Vagina (tissue), 2 donors: Measurements from ENCODE around the gene ANKS4B.

Experiments used
- POLR2A ChIP-seq, 2 donors: fragments of 450-650 bp; IDR thresholded peaks; one replicate each; pipeline ENCODE4 v1.6.1; 2017; ENCODE audit warnings: antibody characterized with exemption in 2 of 2, mild to moderate bottlenecking in 2 of 2, moderate library complexity in 2 of 2
- TF ChIP-seq, protein P1 (sequence below), 3 experiments: fragments of 450-650 bp in 2 of 3; fragments of 200-600 bp in 1 of 3; sonication (generic) in 1 of 3; IDR thresholded peaks; one replicate each; pipeline ENCODE4 v1.5.1; 2017 to 2019; ENCODE audit warnings: antibody characterized with exemption in 3 of 3, mild to moderate bottlenecking in 2 of 3, moderate library complexity in 2 of 3

DNA sequence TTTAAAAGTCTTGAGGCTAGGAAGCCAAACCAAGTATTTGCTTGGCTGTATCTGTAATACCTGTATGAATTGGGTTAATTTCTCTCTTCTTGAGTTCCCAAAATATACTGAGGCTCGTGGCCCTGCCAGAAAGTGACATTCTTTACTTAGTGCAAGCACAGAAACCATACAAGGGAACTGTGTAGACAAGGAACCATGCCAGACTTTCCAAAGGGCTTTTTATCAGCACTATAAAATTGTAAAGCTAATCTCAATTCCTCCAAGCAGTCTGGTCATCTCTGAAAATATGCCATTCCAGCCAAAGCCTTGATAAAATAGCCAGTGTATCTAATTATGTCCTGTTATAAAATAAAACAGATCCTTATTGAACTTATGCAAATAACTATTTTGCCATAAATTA lies 51.8 kb downstream of the ANKS4B start:
- TF ChIP-seq, protein P1, sequence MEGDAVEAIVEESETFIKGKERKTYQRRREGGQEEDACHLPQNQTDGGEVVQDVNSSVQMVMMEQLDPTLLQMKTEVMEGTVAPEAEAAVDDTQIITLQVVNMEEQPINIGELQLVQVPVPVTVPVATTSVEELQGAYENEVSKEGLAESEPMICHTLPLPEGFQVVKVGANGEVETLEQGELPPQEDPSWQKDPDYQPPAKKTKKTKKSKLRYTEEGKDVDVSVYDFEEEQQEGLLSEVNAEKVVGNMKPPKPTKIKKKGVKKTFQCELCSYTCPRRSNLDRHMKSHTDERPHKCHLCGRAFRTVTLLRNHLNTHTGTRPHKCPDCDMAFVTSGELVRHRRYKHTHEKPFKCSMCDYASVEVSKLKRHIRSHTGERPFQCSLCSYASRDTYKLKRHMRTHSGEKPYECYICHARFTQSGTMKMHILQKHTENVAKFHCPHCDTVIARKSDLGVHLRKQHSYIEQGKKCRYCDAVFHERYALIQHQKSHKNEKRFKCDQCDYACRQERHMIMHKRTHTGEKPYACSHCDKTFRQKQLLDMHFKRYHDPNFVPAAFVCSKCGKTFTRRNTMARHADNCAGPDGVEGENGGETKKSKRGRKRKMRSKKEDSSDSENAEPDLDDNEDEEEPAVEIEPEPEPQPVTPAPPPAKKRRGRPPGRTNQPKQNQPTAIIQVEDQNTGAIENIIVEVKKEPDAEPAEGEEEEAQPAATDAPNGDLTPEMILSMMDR (IDR thresholded peaks at IDR 0.05): no peak
- TF ChIP-seq POLR2A (IDR thresholded peaks at IDR 0.05): no peak
